Adrenal gland (tissue), 5 donors: Measurements from ENCODE around the gene SLC10A3.

Experiments used
- POLR2A ChIP-seq, 2 donors: fragments of 450-650 bp; IDR thresholded peaks; one replicate each; pipeline ENCODE4 v1.6.1; 2017; ENCODE audit warnings: antibody characterized with exemption in 2 of 2, mild to moderate bottlenecking in 2 of 2, moderate library complexity in 1 of 2
- TF ChIP-seq, protein P1 (sequence below), 6 experiments: fragments of 450-650 bp in 4 of 6; fragments of 200-600 bp in 2 of 6; sonication (generic) in 1 of 6; IDR thresholded peaks; 1 replicate in 5 of 6; 2 replicates in 1 of 6; pipeline versions ENCODE4 v1.5.1 to v1.8.0; 2016 to 2021; ENCODE audit warnings: antibody characterized with exemption in 6 of 6, mild to moderate bottlenecking in 2 of 6, moderate library complexity in 1 of 6
- donor health status: DM: no; HTN: no; CAD: no.

- TF ChIP-seq, protein P1, sequence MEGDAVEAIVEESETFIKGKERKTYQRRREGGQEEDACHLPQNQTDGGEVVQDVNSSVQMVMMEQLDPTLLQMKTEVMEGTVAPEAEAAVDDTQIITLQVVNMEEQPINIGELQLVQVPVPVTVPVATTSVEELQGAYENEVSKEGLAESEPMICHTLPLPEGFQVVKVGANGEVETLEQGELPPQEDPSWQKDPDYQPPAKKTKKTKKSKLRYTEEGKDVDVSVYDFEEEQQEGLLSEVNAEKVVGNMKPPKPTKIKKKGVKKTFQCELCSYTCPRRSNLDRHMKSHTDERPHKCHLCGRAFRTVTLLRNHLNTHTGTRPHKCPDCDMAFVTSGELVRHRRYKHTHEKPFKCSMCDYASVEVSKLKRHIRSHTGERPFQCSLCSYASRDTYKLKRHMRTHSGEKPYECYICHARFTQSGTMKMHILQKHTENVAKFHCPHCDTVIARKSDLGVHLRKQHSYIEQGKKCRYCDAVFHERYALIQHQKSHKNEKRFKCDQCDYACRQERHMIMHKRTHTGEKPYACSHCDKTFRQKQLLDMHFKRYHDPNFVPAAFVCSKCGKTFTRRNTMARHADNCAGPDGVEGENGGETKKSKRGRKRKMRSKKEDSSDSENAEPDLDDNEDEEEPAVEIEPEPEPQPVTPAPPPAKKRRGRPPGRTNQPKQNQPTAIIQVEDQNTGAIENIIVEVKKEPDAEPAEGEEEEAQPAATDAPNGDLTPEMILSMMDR (IDR thresholded peaks at IDR 0.05): no peak
- no peak for TF ChIP-seq POLR2A (IDR thresholded peaks at IDR 0.05)
Measured at GRCh38 chrX:154494715-154495114, 4.3 kb upstream of the SLC10A3 start.
